OCI-LY3 (cell line): Measurements from ENCODE around the gene NUBP2.

Experiments
- EZH2phosphoT487 ChIP-seq: fragments of 200-600 bp; shearing (Covaris generic); IDR thresholded peaks from 2 replicates; pipeline ENCODE4 v1.6.1; 2018; ENCODE audit warnings: antibody characterized with exemption, mixed run types, low read depth
- TF ChIP-seq, protein P1 (sequence below): fragments of 200-600, 300-600 bp; sonication (generic); IDR thresholded peaks from 2 replicates; pipeline ENCODE4 v1.5.1; 2014; ENCODE audit warnings: antibody characterized with exemption, low read length, low read depth

DNA sequence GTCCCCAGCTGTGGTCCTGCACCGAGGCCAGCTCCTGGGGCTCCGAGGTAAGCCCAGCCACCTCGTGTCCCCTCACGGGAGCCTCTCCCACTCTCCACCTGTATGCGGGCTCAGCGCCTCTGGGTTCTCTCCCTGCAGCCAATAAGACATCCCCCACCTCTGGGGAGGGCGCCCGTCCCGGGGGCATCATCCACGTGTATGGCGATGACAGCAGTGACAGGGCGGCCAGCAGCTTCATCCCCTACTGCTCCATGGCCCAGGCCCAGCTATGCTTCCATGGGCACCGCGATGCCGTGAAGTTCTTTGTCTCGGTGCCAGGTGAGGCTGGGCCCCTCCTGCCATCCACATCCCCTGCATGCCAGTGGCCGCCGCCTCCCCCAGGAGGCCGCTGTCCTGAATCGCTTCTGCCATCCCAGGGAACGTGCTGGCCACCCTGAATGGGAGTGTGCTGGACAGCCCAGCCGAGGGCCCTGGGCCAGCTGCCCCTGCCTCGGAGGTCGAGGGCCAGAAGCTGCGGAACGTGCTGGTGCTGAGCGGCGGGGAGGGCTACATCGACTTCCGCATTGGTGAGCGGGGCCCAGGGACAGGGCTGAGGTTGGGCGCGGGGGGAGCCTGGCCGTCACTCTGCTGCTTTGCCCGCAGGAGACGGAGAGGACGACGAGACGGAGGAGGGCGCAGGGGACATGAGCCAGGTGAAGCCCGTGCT is 14.5 kb upstream of the NUBP2 start:
- TF ChIP-seq, protein P1, sequence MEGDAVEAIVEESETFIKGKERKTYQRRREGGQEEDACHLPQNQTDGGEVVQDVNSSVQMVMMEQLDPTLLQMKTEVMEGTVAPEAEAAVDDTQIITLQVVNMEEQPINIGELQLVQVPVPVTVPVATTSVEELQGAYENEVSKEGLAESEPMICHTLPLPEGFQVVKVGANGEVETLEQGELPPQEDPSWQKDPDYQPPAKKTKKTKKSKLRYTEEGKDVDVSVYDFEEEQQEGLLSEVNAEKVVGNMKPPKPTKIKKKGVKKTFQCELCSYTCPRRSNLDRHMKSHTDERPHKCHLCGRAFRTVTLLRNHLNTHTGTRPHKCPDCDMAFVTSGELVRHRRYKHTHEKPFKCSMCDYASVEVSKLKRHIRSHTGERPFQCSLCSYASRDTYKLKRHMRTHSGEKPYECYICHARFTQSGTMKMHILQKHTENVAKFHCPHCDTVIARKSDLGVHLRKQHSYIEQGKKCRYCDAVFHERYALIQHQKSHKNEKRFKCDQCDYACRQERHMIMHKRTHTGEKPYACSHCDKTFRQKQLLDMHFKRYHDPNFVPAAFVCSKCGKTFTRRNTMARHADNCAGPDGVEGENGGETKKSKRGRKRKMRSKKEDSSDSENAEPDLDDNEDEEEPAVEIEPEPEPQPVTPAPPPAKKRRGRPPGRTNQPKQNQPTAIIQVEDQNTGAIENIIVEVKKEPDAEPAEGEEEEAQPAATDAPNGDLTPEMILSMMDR = no peak
- TF ChIP-seq EZH2phosphoT487 = no peak
